H1 (cell line): ENCODE results near the gene CD244. TPM values are rescaled to one million over a fixed set of nuclear protein-coding genes. Genes with fewer than 3 reads are reported as not detected.

Experiments
- CTCF ChIA-PET: fragments of 300-600 bp; sonication (Branson Sonifier 250); formaldehyde crosslinking; loops from one replicate; lab custom pipeline; 2021; ENCODE audit not compliant: partially characterized antibody; lab: Charles Lee
- POLR2A ChIA-PET: fragments of 300-600 bp; sonication (Branson Sonifier 250); formaldehyde crosslinking; loops from one replicate; lab custom pipeline; 2021; ENCODE audit warnings: inconsistent platforms; ENCODE audit not compliant: partially characterized antibody; lab: Charles Lee
- DNase-seq, 2 experiments: peaks; one replicate each; pipeline versions ENCODE4 v3.0.0 to v3.0.0-alpha.2; 2010 to 2022; ENCODE audit warnings: low spot score in 2 of 2, low read depth in 1 of 2, mixed read lengths in 1 of 2
- FAIRE-seq: peaks from 2 replicates; lab custom pipeline; 2011; peaks lifted over from hg19 to GRCh38; lab: Jason Lieb, UNC
- H2AFZ ChIP-seq: 2 replicates; pipeline ENCODE4 v1.8.1; 2012; ENCODE audit warnings: low read length, inconsistent platforms
- H2AK5ac ChIP-seq: 2 replicates; pipeline ENCODE4 v1.6.1; 2013; ENCODE audit warnings: low read depth, low read length
- H2BK120ac ChIP-seq: replicated peaks from 2 replicates; pipeline ENCODE3; 2013; ENCODE audit warnings: low read depth, low read length, inconsistent platforms
- H2BK12ac ChIP-seq: 2 replicates; pipeline ENCODE4 v1.6.1; 2013; ENCODE audit warnings: low read depth, low read length
- H2BK15ac ChIP-seq: 2 replicates; pipeline ENCODE4 v1.6.1; 2013; ENCODE audit warnings: low read length
- H2BK20ac ChIP-seq: 2 replicates; pipeline ENCODE4 v1.6.1; 2013; ENCODE audit warnings: low read length
- H2BK5ac ChIP-seq: 2 replicates; pipeline ENCODE4 v1.6.1; 2013; ENCODE audit warnings: low read depth, low read length
- H3K14ac ChIP-seq: 2 replicates; pipeline ENCODE4 v1.6.1; 2013; ENCODE audit warnings: inconsistent platforms; ENCODE audit not compliant: insufficient read length
- H3K18ac ChIP-seq: 2 replicates; pipeline ENCODE4 v1.6.1; 2013; ENCODE audit warnings: low read length; ENCODE audit errors: extremely low read depth
- H3K23ac ChIP-seq: 2 replicates; pipeline ENCODE4 v1.6.1; 2013; ENCODE audit warnings: inconsistent platforms; ENCODE audit not compliant: insufficient read length
- H3K23me2 ChIP-seq: 2 replicates; pipeline ENCODE4 v1.6.1; 2013; ENCODE audit warnings: low read depth, low read length
- H3K27ac ChIP-seq: 2 replicates; pipeline ENCODE4 v1.6.1; 2011; ENCODE audit warnings: low read depth, low read length, inconsistent platforms
- H3K27me3 ChIP-seq, 4 experiments: replicated peaks in 1 of 4; 1 replicate in 1 of 4; 2 replicates in 3 of 4; pipeline versions ENCODE4 v1.6.1 to v1.8.1; 2011 to 2013; ENCODE audit warnings: low read length in 3 of 4, mild to moderate bottlenecking in 3 of 4, inconsistent platforms in 2 of 4, mixed read lengths in 2 of 4, moderate library complexity in 1 of 4; ENCODE audit not compliant: control insufficient read depth in 3 of 4, insufficient read depth in 3 of 4; ENCODE audit errors: extremely low read depth in 1 of 4
- H3K36me3 ChIP-seq, 4 experiments: 2 replicates each; pipeline versions ENCODE4 v1.6.1 to v1.8.1; 2011 to 2013; ENCODE audit warnings: mild to moderate bottlenecking in 4 of 4, low read length in 3 of 4, moderate library complexity in 2 of 4, control low read depth in 1 of 4, inconsistent platforms in 1 of 4; ENCODE audit not compliant: insufficient read depth in 4 of 4, control insufficient read depth in 2 of 4
- H3K4ac ChIP-seq: replicated peaks from 2 replicates; pipeline ENCODE3; 2013; ENCODE audit warnings: low read length, low read depth, mixed read lengths, inconsistent platforms; ENCODE audit not compliant: insufficient read length
- H3K4me1 ChIP-seq, 4 experiments: replicated peaks in 1 of 4; 1 replicate in 1 of 4; 2 replicates in 3 of 4; pipeline versions ENCODE4 v1.6.1 to v1.8.1; 2011 to 2013; ENCODE audit warnings: low read length in 3 of 4, inconsistent platforms in 2 of 4, mixed read lengths in 1 of 4; ENCODE audit not compliant: insufficient read depth in 4 of 4, control insufficient read depth in 3 of 4
- H3K4me2 ChIP-seq, 2 experiments: 2 replicates each; pipeline versions ENCODE4 v1.6.1 to v1.8.1; 2011 to 2013; ENCODE audit warnings: low read depth in 2 of 2, low read length in 2 of 2, control low read depth in 1 of 2, inconsistent platforms in 1 of 2, mild to moderate bottlenecking in 1 of 2; ENCODE audit not compliant: insufficient read depth in 1 of 2
- H3K4me3 ChIP-seq, 4 experiments: fragments of 200-600, 300-600 bp in 1 of 4; sonication (generic), shearing (Covaris generic), sonication (Bioruptor Twin) in 1 of 4; 2 replicates each; pipeline versions ENCODE4 v1.5.1 to v1.8.1; 2011 to 2016; ENCODE audit warnings: low read length in 4 of 4, low read depth in 3 of 4, control low read depth in 2 of 4, inconsistent platforms in 2 of 4, mild to moderate bottlenecking in 2 of 4, mixed read lengths in 1 of 4, moderate library complexity in 1 of 4; ENCODE audit not compliant: insufficient read depth in 2 of 4; ENCODE audit errors: extremely low read depth in 1 of 4
- H3K56ac ChIP-seq: replicated peaks from 2 replicates; pipeline ENCODE3; 2013; ENCODE audit warnings: low read depth, mild to moderate bottlenecking, mixed read lengths, low read length, inconsistent platforms; ENCODE audit not compliant: insufficient read length
- H3K79me1 ChIP-seq: 2 replicates; pipeline ENCODE4 v1.6.1; 2013; ENCODE audit warnings: low read depth, low read length, control low read depth
- H3K79me2 ChIP-seq, 2 experiments: 2 replicates each; pipeline versions ENCODE4 v1.6.1 to v1.8.1; 2012 to 2013; ENCODE audit warnings: low read length in 2 of 2, mild to moderate bottlenecking in 2 of 2, inconsistent platforms in 1 of 2; ENCODE audit not compliant: insufficient read depth in 2 of 2, control insufficient read depth in 1 of 2
- H3K9ac ChIP-seq, 4 experiments: replicated peaks in 1 of 4; 1 replicate in 1 of 4; 2 replicates in 3 of 4; pipeline versions ENCODE4 v1.6.1 to v1.8.1; 2011 to 2013; ENCODE audit warnings: low read depth in 3 of 4, low read length in 3 of 4, control low read depth in 2 of 4, mild to moderate bottlenecking in 2 of 4, moderate library complexity in 2 of 4, inconsistent platforms in 1 of 4; ENCODE audit errors: extremely low read depth in 1 of 4
- H3K9me3 ChIP-seq, 2 experiments: 2 replicates each; pipeline versions ENCODE4 v1.6.1 to v1.8.1; 2012 to 2013; ENCODE audit warnings: mild to moderate bottlenecking in 2 of 2, moderate library complexity in 2 of 2, control low read depth in 1 of 2, inconsistent platforms in 1 of 2, low read depth in 1 of 2, low read length in 1 of 2, mixed read lengths in 1 of 2; ENCODE audit not compliant: insufficient read depth in 2 of 2
- H4K20me1 ChIP-seq, 2 experiments: replicated peaks in 1 of 2; 2 replicates each; pipeline versions ENCODE3 to v1.8.1; 2011 to 2013; ENCODE audit warnings: inconsistent platforms in 2 of 2, low read length in 2 of 2, mild to moderate bottlenecking in 1 of 2; ENCODE audit not compliant: insufficient read depth in 2 of 2, control insufficient read depth in 1 of 2
- H4K5ac ChIP-seq: 2 replicates; pipeline ENCODE4 v1.6.1; 2013; ENCODE audit warnings: low read length, low read depth, mixed read lengths, inconsistent platforms; ENCODE audit not compliant: insufficient read length
- H4K8ac ChIP-seq: 2 replicates; pipeline ENCODE4 v1.8.0; 2013; ENCODE audit warnings: mild to moderate bottlenecking, moderate library complexity, low read length, inconsistent platforms; ENCODE audit not compliant: insufficient read depth; ENCODE audit errors: extremely low read depth
- H4K91ac ChIP-seq: replicated peaks from 2 replicates; pipeline ENCODE3; 2013; ENCODE audit warnings: low read length, mixed read lengths, inconsistent platforms; ENCODE audit not compliant: insufficient read length
- BRCA1 ChIP-seq: IDR thresholded peaks from 2 replicates; pipeline ENCODE4 v1.6.1; 2012; ENCODE audit warnings: low read depth, low read length, improper control_type of control experiment
- RFX5 ChIP-seq: IDR thresholded peaks from 2 replicates; pipeline ENCODE4 v1.6.1; 2011; ENCODE audit warnings: low read depth, low read length, improper control_type of control experiment, borderline replicate concordance
- SIN3A ChIP-seq, 2 experiments: IDR thresholded peaks in 1 of 2; conservative IDR thresholded peaks in 1 of 2; 2 replicates each; pipeline ENCODE4 v1.6.1; 2011 to 2012; ENCODE audit warnings: low read length in 2 of 2, improper control_type of control experiment in 1 of 2, low read depth in 1 of 2, mild to moderate bottlenecking in 1 of 2
- WGBS, 2 experiments: shearing (Covaris generic) in 1 of 2; methylation state at CpG; one replicate each; pipeline versions ENCODE4 v1.1.6 to v1.1.7; 2013 to 2015; ENCODE audit warnings: low lambda C conversion rate in 2 of 2, mixed read lengths in 2 of 2, inconsistent platforms in 1 of 2, low coverage in 1 of 2, missing lambda C conversion rate in 1 of 2; ENCODE audit not compliant: insufficient replicate concordance in 2 of 2, insufficient coverage in 1 of 2, insufficient read length in 1 of 2; ENCODE audit errors: extremely low coverage in 1 of 2, missing lambda C conversion rate in 1 of 2; 5-methylcytosine and 5-hydroxymethylcytosine counted together
- polyA plus RNA-seq, 7 experiments: library from polyadenylated mRNA; depleted of rRNA in 3 of 7; stranded (reverse) in 5 of 7; unstranded in 2 of 7; fragments of >200 nt in 5 of 7; fragments of 200-250 nt in 2 of 7; gene quantifications; 1 replicate in 5 of 7; 2 replicates in 1 of 7; 4 replicates in 1 of 7; pipeline versions ENCODE4 v1.2.1 to v1.2.3, GENCODE V29; 2011 to 2013; ENCODE audit warnings: missing spikeins in 2 of 7, mixed read lengths in 2 of 7
- total RNA-seq: library from RNA; stranded (reverse); fragmentation: NEBNext Ultra II Directional; extraction: Animal tissue kit (Norgen Biotek cat#: 25700); gene quantifications from 2 replicates; pipeline ENCODE4 v1.2.1, GENCODE V29; 2021
- TF ChIP-seq, protein P1 (sequence below): IDR thresholded peaks from 2 replicates; pipeline ENCODE4 v1.6.1; 2012; ENCODE audit warnings: inconsistent platforms

CD244 gene
- total and polyA plus RNA-seq, 2 of the 8 experiments (the other 6 are each of a cell fraction or from before 2014, with no cell fraction given) = not detected

DNA sequence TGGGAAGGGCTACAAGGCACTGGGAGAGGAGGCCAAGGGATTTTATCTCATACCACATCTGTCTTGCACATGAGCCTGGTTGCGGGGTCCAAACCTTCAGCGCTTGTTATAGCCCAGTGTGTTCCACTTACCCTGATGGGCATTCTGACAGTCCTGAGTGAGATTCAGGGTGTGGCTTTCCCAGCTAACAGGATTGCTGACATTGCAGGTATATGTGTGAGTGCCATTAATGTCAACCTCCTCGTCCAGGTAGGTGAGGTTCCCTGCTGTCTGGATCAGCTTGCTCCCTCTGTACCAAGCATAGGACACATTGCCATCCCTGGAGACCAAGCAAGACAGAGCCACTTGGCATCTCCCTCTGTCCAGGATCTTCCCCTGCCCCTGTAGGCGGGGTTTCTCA lies 21.6 kb downstream of the CD244 start:
- no peak overlapping the region for H3K4me2 ChIP-seq
- no peak overlapping the region for H3K9ac ChIP-seq
- no peak overlapping the region for H2AK5ac ChIP-seq
- CTCF ChIA-PET = interaction anchor here (0.7 to 13.0 kb wide), 7 partner anchors 7 to 113 kb away, joined by 3 to 219 read pairs (median 5); partner anchors contain the start of genes ITLN1 and ITLN2
- no peak overlapping the region for H2AFZ ChIP-seq
- H3K4ac ChIP-seq = no peak overlapping the region
- H3K9me3 ChIP-seq = no peaks in the 10 kb centered on the region
- no peak overlapping the region for H2BK15ac ChIP-seq
- no peak overlapping the region for H3K56ac ChIP-seq
- no peak overlapping the region for H2BK12ac ChIP-seq
- H3K79me2 ChIP-seq = no peaks in the 10 kb centered on the region
- H3K27ac ChIP-seq = no peak overlapping the region
- FAIRE-seq = no peak
- no peak overlapping the region for H4K91ac ChIP-seq
- H3K36me3 ChIP-seq = no peaks in the 10 kb centered on the region
- no peak overlapping the region for H3K14ac ChIP-seq
- no peaks in the 10 kb centered on the region for H3K23me2 ChIP-seq
- no peak overlapping the region for H3K23ac ChIP-seq
- no peak overlapping the region for H4K8ac ChIP-seq
- no peak overlapping the region for H2BK5ac ChIP-seq
- DNase-seq = no peak
- H3K27me3 ChIP-seq = no peaks in the 10 kb centered on the region; a peak in 1 of 7 replicates
- H2BK120ac ChIP-seq = no peak overlapping the region
- H3K4me1 ChIP-seq = peaks cover 0 to 3% (median 0%) of the 10 kb centered on the region in 4 experiments; a peak in 2 of 7 replicates
- 80% methylated on average over 4 of the region's 4 CpGs; no CpG with 5 or more reads in 1 of the 2 experiments for WGBS, 2 experiments
- H3K18ac ChIP-seq = no peak overlapping the region
- POLR2A ChIA-PET = no interaction called here
- H2BK20ac ChIP-seq = no peak overlapping the region
- no peaks in the 10 kb centered on the region for H4K20me1 ChIP-seq
- no peak overlapping the region for H4K5ac ChIP-seq
- no peaks in the 10 kb centered on the region for H3K79me1 ChIP-seq
- TF ChIP-seq BRCA1 (no peak), RFX5 (no peak), SIN3A (conservative IDR thresholded peaks at IDR 0.05 in 1 of 2, IDR thresholded peaks at IDR 0.05 in 1 of 2; ENCODE audit: low read depth in 1 of 2, low read length in 2 of 2) (no peak)
- TF ChIP-seq, protein P1, sequence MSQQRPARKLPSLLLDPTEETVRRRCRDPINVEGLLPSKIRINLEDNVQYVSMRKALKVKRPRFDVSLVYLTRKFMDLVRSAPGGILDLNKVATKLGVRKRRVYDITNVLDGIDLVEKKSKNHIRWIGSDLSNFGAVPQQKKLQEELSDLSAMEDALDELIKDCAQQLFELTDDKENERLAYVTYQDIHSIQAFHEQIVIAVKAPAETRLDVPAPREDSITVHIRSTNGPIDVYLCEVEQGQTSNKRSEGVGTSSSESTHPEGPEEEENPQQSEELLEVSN = no peak
- no peak overlapping the region for H3K4me3 ChIP-seq
